Breast epithelium (tissue), 4 donors: ENCODE measurements around the gene RUVBL1. TPM values are rescaled to one million over a fixed set of nuclear protein-coding genes. Genes with fewer than 3 reads are reported as not detected.

Experiments used
- DNase-seq, 2 donors: peaks; one replicate each; pipeline ENCODE4 v3.0.0-alpha.2; 2019; ENCODE audit warnings: low spot score in 2 of 2
- H3K27ac ChIP-seq, 2 donors: fragments of 200-600 bp; sonication (generic) in 1 of 2; one replicate each; pipeline ENCODE4 v1.5.1; 2016 to 2019; ENCODE audit warnings: mild to moderate bottlenecking in 1 of 2
- H3K27me3 ChIP-seq, 2 donors: fragments of 200-600 bp; sonication (generic) in 1 of 2; one replicate each; pipeline versions ENCODE4 v1.5.1 to v1.6.0; 2017 to 2019; ENCODE audit warnings: control low read depth in 1 of 2, mild to moderate bottlenecking in 1 of 2
- H3K36me3 ChIP-seq: fragments of 200-600 bp; one replicate; pipeline ENCODE4 v1.5.1; 2019
- H3K4me1 ChIP-seq, 2 donors: fragments of 200-600 bp; sonication (generic); one replicate each; pipeline ENCODE4 v1.5.1; 2016 to 2019; ENCODE audit warnings: control low read depth in 1 of 2
- H3K4me3 ChIP-seq, 3 donors: fragments of 200-600 bp; sonication (generic); 1 replicate in 2 of 3; 2 replicates in 1 of 3; pipeline ENCODE4 v1.5.1; 2016 to 2019; ENCODE audit warnings: mild to moderate bottlenecking in 3 of 3, moderate library complexity in 2 of 3
- H3K9me3 ChIP-seq, 2 donors: fragments of 200-600 bp; sonication (generic) in 1 of 2; one replicate each; pipeline ENCODE4 v1.5.1; 2016 to 2019; ENCODE audit warnings: control low read depth in 1 of 2
- POLR2A ChIP-seq: fragments of 450-650 bp; IDR thresholded peaks from one replicate; pipeline ENCODE4 v1.6.1; 2016; ENCODE audit warnings: antibody characterized with exemption, mild to moderate bottlenecking, moderate library complexity
- POLR2AphosphoS5 ChIP-seq, 3 donors: sonication (generic); formaldehyde crosslinking; IDR thresholded peaks; one replicate each; pipeline ENCODE4 v1.6.1; 2017; ENCODE audit warnings: antibody characterized with exemption in 3 of 3
- intact Hi-C: fragments of 100-400 bp; cut with DNase I; formaldehyde crosslinking; loops from one replicate; pipeline ENCODE4 v1.15.1; 2023; ENCODE audit warnings: low total_unique reads
- total RNA-seq, 3 donors: library from RNA; depleted of rRNA; stranded (reverse); fragments of >200 nt; gene quantifications; one replicate each; pipeline ENCODE4 v1.1.0, GENCODE V29; 2016
- TF ChIP-seq, protein P1 (sequence below), 3 donors: fragments of 450-650 bp; IDR thresholded peaks; one replicate each; pipeline ENCODE4 v1.5.1; 2016 to 2017; ENCODE audit warnings: antibody characterized with exemption in 3 of 3, mild to moderate bottlenecking in 3 of 3, moderate library complexity in 3 of 3

The RUVBL1 gene
- total RNA-seq, 3 donors from 2014 or later: 17.8 to 50.5 (median 36.0) TPM

DNA sequence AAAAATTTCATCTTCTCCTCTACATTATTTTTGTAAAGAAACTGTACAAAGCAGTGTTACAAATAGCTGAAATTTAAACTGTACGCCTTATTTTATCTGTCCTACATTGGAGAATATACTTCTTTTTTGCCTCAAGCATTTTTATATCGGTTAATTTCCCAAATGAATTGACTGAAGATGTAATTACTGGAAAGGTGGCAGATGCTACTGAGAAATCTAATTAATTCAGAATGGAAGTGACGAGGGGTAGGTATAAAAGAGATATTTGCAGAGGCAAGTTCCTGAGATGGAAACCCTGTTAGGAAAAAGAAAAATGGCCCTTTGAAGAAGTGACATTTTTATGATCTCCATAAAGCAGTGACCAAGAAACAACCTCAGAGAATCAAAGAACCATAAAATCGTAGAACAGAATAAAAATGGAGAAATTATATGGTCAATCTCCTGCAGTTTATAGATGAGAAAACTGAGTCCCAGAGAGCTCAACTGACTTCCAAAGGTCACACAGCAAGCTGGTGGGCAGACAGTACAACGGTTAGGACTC lies 20.4 kb downstream of the RUVBL1 start:
- intact Hi-C loops: no loop called here
- no peaks in the 10 kb centered on the region for H3K36me3 ChIP-seq
- no peaks in the 10 kb centered on the region for H3K4me1 ChIP-seq
- TF ChIP-seq, protein P1, sequence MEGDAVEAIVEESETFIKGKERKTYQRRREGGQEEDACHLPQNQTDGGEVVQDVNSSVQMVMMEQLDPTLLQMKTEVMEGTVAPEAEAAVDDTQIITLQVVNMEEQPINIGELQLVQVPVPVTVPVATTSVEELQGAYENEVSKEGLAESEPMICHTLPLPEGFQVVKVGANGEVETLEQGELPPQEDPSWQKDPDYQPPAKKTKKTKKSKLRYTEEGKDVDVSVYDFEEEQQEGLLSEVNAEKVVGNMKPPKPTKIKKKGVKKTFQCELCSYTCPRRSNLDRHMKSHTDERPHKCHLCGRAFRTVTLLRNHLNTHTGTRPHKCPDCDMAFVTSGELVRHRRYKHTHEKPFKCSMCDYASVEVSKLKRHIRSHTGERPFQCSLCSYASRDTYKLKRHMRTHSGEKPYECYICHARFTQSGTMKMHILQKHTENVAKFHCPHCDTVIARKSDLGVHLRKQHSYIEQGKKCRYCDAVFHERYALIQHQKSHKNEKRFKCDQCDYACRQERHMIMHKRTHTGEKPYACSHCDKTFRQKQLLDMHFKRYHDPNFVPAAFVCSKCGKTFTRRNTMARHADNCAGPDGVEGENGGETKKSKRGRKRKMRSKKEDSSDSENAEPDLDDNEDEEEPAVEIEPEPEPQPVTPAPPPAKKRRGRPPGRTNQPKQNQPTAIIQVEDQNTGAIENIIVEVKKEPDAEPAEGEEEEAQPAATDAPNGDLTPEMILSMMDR (IDR thresholded peaks at IDR 0.05): no peak
- TF ChIP-seq POLR2A (no peak), POLR2AphosphoS5 (IDR thresholded peaks at IDR 0.05) (no peak)
- no peak for DNase-seq
- H3K27me3 ChIP-seq: no peaks in the 10 kb centered on the region
- no peak overlapping the region for H3K27ac ChIP-seq
- no peaks in the 10 kb centered on the region for H3K9me3 ChIP-seq
- no peak overlapping the region for H3K4me3 ChIP-seq

DNA sequence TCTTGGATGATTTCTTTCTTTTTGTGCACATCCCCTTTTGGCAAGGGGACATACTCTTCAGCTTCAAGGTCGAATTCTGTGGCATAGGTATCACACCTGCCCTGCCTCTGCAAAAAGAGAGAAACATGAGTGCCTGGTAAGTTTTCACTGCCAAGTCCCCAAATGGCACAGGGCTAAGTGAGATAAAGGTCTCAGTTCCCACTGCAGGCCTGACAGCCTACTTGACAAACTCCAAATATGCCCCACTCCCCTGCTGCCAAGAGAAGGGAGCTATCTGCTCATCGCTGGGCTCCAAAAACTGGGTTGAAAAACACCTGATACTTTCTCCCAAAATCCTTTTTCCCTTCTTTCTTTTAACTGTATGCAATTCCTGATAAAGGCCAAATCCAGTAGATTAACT lies 23.0 kb downstream of the RUVBL1 start:
- Histone ChIP-seq H3K4me1 (no peaks in the 10 kb centered on the region), H3K27me3 (no peaks in the 10 kb centered on the region), H3K36me3 (no peaks in the 10 kb centered on the region), H3K4me3 (no peak overlapping the region), H3K27ac (no peak overlapping the region), H3K9me3 (no peaks in the 10 kb centered on the region)
- DNase-seq: no peak
- no peak for TF ChIP-seq POLR2A
- TF ChIP-seq POLR2AphosphoS5 (IDR thresholded peaks at IDR 0.05): no peak
- TF ChIP-seq, protein P1 (IDR thresholded peaks at IDR 0.05): no peak
- intact Hi-C loops: no loop called here

DNA sequence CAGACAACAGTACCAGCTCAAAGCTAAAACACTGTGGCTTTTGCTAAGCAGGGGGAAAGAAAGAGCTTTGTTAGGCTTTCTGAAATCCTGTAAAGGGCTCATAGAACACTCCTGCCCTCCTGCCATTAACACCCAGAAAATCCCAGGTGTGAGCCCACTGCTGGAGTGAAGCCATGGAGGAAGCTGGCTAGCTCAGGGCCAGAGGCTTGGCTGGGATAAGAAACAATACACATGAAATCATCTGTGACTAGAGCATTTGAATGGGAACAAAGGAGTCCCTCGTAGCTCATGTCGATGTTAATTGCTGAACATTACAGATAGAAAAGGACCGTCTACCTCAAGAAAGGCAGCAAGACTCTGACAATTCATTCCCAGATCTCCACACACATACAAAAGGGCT lies 23.5 kb downstream of the RUVBL1 start:
- TF ChIP-seq, protein P1 (IDR thresholded peaks at IDR 0.05): no peak
- TF ChIP-seq POLR2AphosphoS5 (IDR thresholded peaks at IDR 0.05) (no peak), POLR2A (no peak)
- no peak for DNase-seq
- no peaks in the 10 kb centered on the region for H3K36me3 ChIP-seq

GRCh38 chr3:128098234-128098633 lies 25.4 kb downstream of the RUVBL1 start:
- no peaks in the 10 kb centered on the region for H3K36me3 ChIP-seq
- intact Hi-C loops: no loop called here
- no peak overlapping the region for H3K27ac ChIP-seq
- no peak for TF ChIP-seq POLR2A
- TF ChIP-seq POLR2AphosphoS5 (IDR thresholded peaks at IDR 0.05): no peak
- TF ChIP-seq, protein P1 (IDR thresholded peaks at IDR 0.05): no peak
- H3K9me3 ChIP-seq: no peaks in the 10 kb centered on the region
- DNase-seq: no peak
- no peaks in the 10 kb centered on the region for H3K4me1 ChIP-seq
- H3K4me3 ChIP-seq: no peak overlapping the region
- no peaks in the 10 kb centered on the region for H3K27me3 ChIP-seq

More for the DNA sequence above, 23.5 kb downstream of the RUVBL1 start:
- H3K9me3 ChIP-seq: no peaks in the 10 kb centered on the region
- intact Hi-C loops: no loop called here
- no peak overlapping the region for H3K4me3 ChIP-seq
- no peaks in the 10 kb centered on the region for H3K4me1 ChIP-seq
- no peak overlapping the region for H3K27ac ChIP-seq
- no peaks in the 10 kb centered on the region for H3K27me3 ChIP-seq

- Histone ChIP-seq H3K27ac (peak overlapping the region in 1 of 2 donors; percentile 46), H3K36me3 (no peaks in the 10 kb centered on the region), H3K4me3 (no peak overlapping the region), H3K4me1 (no peaks in the 10 kb centered on the region), H3K9me3 (no peaks in the 10 kb centered on the region), H3K27me3 (no peaks in the 10 kb centered on the region)
- peak; percentile 82 to 84 for DNase-seq
- intact Hi-C loops: no loop called here
- TF ChIP-seq, protein P1 (IDR thresholded peaks at IDR 0.05): peak; percentile 42 to 82 (median 71)
- no peak for TF ChIP-seq POLR2AphosphoS5 (IDR thresholded peaks at IDR 0.05)
These were observed 28.3 kb downstream of the RUVBL1 start for GRCh38 chr3:128095222-128095703.
